PFSK-1 (cell line): ENCODE results near the gene COX8A.

ENCODE experiments used
- FOXP2 ChIP-seq: optimal IDR thresholded peaks from 2 replicates; pipeline ENCODE3; 2011; ENCODE audit warnings: borderline replicate concordance, control low read depth, inconsistent platforms; ENCODE audit not compliant: insufficient read depth; ENCODE audit errors: extremely low read length, extremely low read depth
- POLR2AphosphoS5 ChIP-seq: IDR thresholded peaks from 2 replicates; pipeline ENCODE4 v1.6.1; 2012; ENCODE audit warnings: low read depth, mild to moderate bottlenecking, control low read depth, low read length, moderate library complexity
- SIN3A ChIP-seq: IDR thresholded peaks from 2 replicates; pipeline ENCODE4 v1.6.1; 2012; ENCODE audit warnings: mild to moderate bottlenecking, low read length, moderate library complexity, borderline replicate concordance; ENCODE audit not compliant: insufficient read depth
- TAF1 ChIP-seq: IDR thresholded peaks from 2 replicates; pipeline ENCODE4 v1.6.1; 2012; ENCODE audit warnings: low read length, control low read depth, borderline replicate concordance; ENCODE audit not compliant: insufficient read depth
- TF ChIP-seq, protein P1 (sequence below), 2 experiments: IDR thresholded peaks; 2 replicates each; pipeline versions ENCODE4 v1.6.1 to v1.8.0; 2011 to 2012; ENCODE audit warnings: low read depth in 2 of 2, low read length in 2 of 2, control low read depth in 1 of 2, inconsistent platforms in 1 of 2, mild to moderate bottlenecking in 1 of 2, moderate library complexity in 1 of 2; ENCODE audit not compliant: insufficient read depth in 1 of 2

DNA sequence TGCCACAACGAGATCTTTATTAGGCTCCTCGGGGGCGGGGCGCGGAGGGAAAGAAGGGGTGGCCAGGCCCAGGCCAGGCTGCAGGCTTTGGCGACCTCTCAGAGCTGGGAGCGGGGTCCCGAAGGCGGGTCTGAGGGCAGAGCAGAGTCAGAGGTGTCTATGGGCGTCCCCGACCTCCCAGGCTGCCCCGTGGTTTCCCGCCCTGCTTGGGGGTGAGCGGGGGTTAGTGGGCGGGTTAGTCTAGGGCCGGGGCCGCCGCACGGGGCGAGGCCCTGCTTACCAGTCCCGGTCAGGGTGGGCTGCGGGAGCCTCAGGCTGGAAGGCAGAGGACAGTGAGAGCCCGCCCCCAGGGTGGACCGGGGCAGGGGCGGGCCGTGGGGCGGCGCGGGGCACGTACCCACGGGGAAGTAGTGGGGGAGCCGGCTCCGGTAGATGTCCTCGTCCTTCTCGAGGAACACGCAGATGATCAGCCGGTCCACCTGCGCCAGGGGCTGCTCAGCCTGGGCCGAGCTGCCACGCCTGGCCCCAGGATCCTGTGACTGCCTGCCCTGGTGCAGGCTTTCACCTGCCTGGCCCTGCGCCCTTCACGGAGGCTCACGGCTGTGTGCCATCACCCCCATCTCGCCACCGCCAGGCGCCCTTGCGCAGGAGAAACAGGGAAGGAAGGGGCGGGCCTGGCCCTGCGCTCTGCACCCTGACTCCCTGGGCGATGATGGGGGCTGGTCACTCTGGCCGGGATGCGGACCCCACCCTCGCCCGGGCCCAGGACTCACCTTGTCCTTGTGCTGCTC lies 24.3 kb downstream of the COX8A start:
- TF ChIP-seq TAF1 (no peak), POLR2AphosphoS5 (no peak), SIN3A (no peak), FOXP2 (no peak)
- TF ChIP-seq, protein P1, sequence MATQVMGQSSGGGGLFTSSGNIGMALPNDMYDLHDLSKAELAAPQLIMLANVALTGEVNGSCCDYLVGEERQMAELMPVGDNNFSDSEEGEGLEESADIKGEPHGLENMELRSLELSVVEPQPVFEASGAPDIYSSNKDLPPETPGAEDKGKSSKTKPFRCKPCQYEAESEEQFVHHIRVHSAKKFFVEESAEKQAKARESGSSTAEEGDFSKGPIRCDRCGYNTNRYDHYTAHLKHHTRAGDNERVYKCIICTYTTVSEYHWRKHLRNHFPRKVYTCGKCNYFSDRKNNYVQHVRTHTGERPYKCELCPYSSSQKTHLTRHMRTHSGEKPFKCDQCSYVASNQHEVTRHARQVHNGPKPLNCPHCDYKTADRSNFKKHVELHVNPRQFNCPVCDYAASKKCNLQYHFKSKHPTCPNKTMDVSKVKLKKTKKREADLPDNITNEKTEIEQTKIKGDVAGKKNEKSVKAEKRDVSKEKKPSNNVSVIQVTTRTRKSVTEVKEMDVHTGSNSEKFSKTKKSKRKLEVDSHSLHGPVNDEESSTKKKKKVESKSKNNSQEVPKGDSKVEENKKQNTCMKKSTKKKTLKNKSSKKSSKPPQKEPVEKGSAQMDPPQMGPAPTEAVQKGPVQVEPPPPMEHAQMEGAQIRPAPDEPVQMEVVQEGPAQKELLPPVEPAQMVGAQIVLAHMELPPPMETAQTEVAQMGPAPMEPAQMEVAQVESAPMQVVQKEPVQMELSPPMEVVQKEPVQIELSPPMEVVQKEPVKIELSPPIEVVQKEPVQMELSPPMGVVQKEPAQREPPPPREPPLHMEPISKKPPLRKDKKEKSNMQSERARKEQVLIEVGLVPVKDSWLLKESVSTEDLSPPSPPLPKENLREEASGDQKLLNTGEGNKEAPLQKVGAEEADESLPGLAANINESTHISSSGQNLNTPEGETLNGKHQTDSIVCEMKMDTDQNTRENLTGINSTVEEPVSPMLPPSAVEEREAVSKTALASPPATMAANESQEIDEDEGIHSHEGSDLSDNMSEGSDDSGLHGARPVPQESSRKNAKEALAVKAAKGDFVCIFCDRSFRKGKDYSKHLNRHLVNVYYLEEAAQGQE (IDR thresholded peaks at IDR 0.05; ENCODE audit: insufficient read depth in 1 of 2, low read depth in 2 of 2, low read length in 2 of 2), result no peak
